ENCODE data around the gene NUP133.
"Not testable (repeated sequence)": the region's sequence is repeated elsewhere in the genome, so short reads cannot be mapped to it uniquely, and the experiment has no call there.

Gene NUP133

GRCh38 chr1:229531326-229531725 lies 23.2 kb upstream of the NUP133 start:
- TF ChIP-seq GATA1 (IDR thresholded peaks at IDR 0.05; ENCODE audit: low read depth, low read length) (no peak), POLR2A (IDR thresholded peaks at IDR 0.05; ENCODE audit: low read length) (no peak)
- no peak for DNase-seq

GRCh38 chr1:229529639-229530038 lies 21.5 kb upstream of the NUP133 start:
- no peak for TF ChIP-seq GATA1 (IDR thresholded peaks at IDR 0.05; ENCODE audit: low read depth, low read length)
- TF ChIP-seq POLR2A (IDR thresholded peaks at IDR 0.05; ENCODE audit: low read length), result no peak
- no peak for DNase-seq

GRCh38 chr1:229526695-229527094 lies 18.6 kb upstream of the NUP133 start:
- TF ChIP-seq POLR2A (IDR thresholded peaks at IDR 0.05; ENCODE audit: low read length) (no peak), GATA1 (IDR thresholded peaks at IDR 0.05; ENCODE audit: low read depth, low read length) (no peak)
- DNase-seq, result no peak

- DNase-seq, result no peak
- TF ChIP-seq POLR2A (IDR thresholded peaks at IDR 0.05; ENCODE audit: low read length) (no peak), GATA1 (IDR thresholded peaks at IDR 0.05; ENCODE audit: low read depth, low read length) (no peak)
Measured at GRCh38 chr1:229523052-229523451, 14.9 kb upstream of the NUP133 start.

GRCh38 chr1:229514578-229515275 lies 6.6 kb upstream of the NUP133 start:
- peak; percentile 77 to 83 for DNase-seq
- peak; percentile 27 for TF ChIP-seq POLR2A (IDR thresholded peaks at IDR 0.05; ENCODE audit: low read length)
- no peak for TF ChIP-seq GATA1 (IDR thresholded peaks at IDR 0.05; ENCODE audit: low read depth, low read length)

GRCh38 chr1:229511625-229512024 lies 3.5 kb upstream of the NUP133 start:
- DNase-seq, result not testable (repeated sequence)

- not testable (repeated sequence) for DNase-seq
Measured at GRCh38 chr1:229511201-229511600, 3.1 kb upstream of the NUP133 start.

GRCh38 chr1:229509576-229509975 lies 1.4 kb upstream of the NUP133 start:
- no peak for DNase-seq
- TF ChIP-seq POLR2A (IDR thresholded peaks at IDR 0.05; ENCODE audit: low read length), result no peak

GRCh38 chr1:229508823-229509337 lies 739 bp upstream of the NUP133 start:
- no peak for TF ChIP-seq GATA1 (IDR thresholded peaks at IDR 0.05; ENCODE audit: low read depth, low read length)
- TF ChIP-seq POLR2A (IDR thresholded peaks at IDR 0.05; ENCODE audit: low read length), result no peak
- DNase-seq, result peak in 1 of 2 experiments; percentile 44

GRCh38 chr1:229507502-229507901 lies 639 bp downstream of the NUP133 start:
- TF ChIP-seq POLR2A (IDR thresholded peaks at IDR 0.05; ENCODE audit: low read length), result no peak
- TF ChIP-seq GATA1 (IDR thresholded peaks at IDR 0.05; ENCODE audit: low read depth, low read length), result no peak
- peak; percentile 64 to 68 for DNase-seq

- DNase-seq, result peak in 1 of 2 experiments; percentile 24
- TF ChIP-seq POLR2A (IDR thresholded peaks at IDR 0.05; ENCODE audit: low read length) (no peak), GATA1 (IDR thresholded peaks at IDR 0.05; ENCODE audit: low read depth, low read length) (no peak)
Measured at GRCh38 chr1:229506633-229507032, 1.5 kb downstream of the NUP133 start.

GRCh38 chr1:229495782-229496181 lies 12.4 kb downstream of the NUP133 start:
- no peak for DNase-seq
- TF ChIP-seq POLR2A (IDR thresholded peaks at IDR 0.05; ENCODE audit: low read length) (no peak), GATA1 (IDR thresholded peaks at IDR 0.05; ENCODE audit: low read depth, low read length) (no peak)

GRCh38 chr1:229487181-229487580 lies 21.0 kb downstream of the NUP133 start:
- no peak for TF ChIP-seq POLR2A (IDR thresholded peaks at IDR 0.05; ENCODE audit: low read length)
- TF ChIP-seq GATA1 (IDR thresholded peaks at IDR 0.05; ENCODE audit: low read depth, low read length), result no peak
- DNase-seq, result no peak

- TF ChIP-seq POLR2A (IDR thresholded peaks at IDR 0.05; ENCODE audit: low read length), result no peak
- TF ChIP-seq GATA1 (IDR thresholded peaks at IDR 0.05; ENCODE audit: low read depth, low read length), result no peak
- no peak for DNase-seq
Measured at GRCh38 chr1:229485318-229485717, 22.8 kb downstream of the NUP133 start.

- no peak for TF ChIP-seq POLR2A (IDR thresholded peaks at IDR 0.05; ENCODE audit: low read length)
- TF ChIP-seq GATA1 (IDR thresholded peaks at IDR 0.05; ENCODE audit: low read depth, low read length), result no peak
- no peak for DNase-seq
Measured at GRCh38 chr1:229482511-229482910, 25.6 kb downstream of the NUP133 start.

GRCh38 chr1:229480495-229480894 lies 27.6 kb downstream of the NUP133 start:
- no peak for TF ChIP-seq POLR2A (IDR thresholded peaks at IDR 0.05; ENCODE audit: low read length)
- TF ChIP-seq GATA1 (IDR thresholded peaks at IDR 0.05; ENCODE audit: low read depth, low read length), result no peak
- DNase-seq, result no peak
